Epidermal melanocyte (primary cell): Measurements from ENCODE around the gene TRDMT1.

ENCODE experiments used
- DNase-seq: peaks from one replicate; pipeline ENCODE4 v3.0.0; 2011; ENCODE audit warnings: low spot score; ENCODE audit not compliant: insufficient read length

TRDMT1 gene

GRCh38 chr10:17232276-17232960, 30.9 kb upstream of the TRDMT1 start:
- DNase-seq = no peak

GRCh38 chr10:17231788-17232187, 30.3 kb upstream of the TRDMT1 start:
- no peak for DNase-seq

- no peak for DNase-seq
Observed at GRCh38 chr10:17229967-17230682, 28.7 kb upstream of the TRDMT1 start.

- DNase-seq = no peak
Observed at GRCh38 chr10:17229717-17229966, 28.2 kb upstream of the TRDMT1 start.

- DNase-seq = peak; percentile 68
Observed at GRCh38 chr10:17229016-17229716, 27.7 kb upstream of the TRDMT1 start.

- peak; percentile 52 for DNase-seq
Observed at GRCh38 chr10:17228091-17229015, 26.9 kb upstream of the TRDMT1 start, which contains the start of gene VIM. VIM (plus strand) TSS chr10:17228241; CDS start chr10:17229423, 1,182 bp downstream.

- DNase-seq = peak; percentile 19
Observed at GRCh38 chr10:17227367-17228090, 26.1 kb upstream of the TRDMT1 start.

- DNase-seq = no peak
Observed at GRCh38 chr10:17226891-17227303, 25.4 kb upstream of the TRDMT1 start.

GRCh38 chr10:17225808-17226207, 24.3 kb upstream of the TRDMT1 start:
- DNase-seq = no peak

GRCh38 chr10:17222329-17222728, 20.9 kb upstream of the TRDMT1 start:
- no peak for DNase-seq

GRCh38 chr10:17220652-17221100, 19.2 kb upstream of the TRDMT1 start:
- no peak for DNase-seq

- DNase-seq = no peak
Observed at GRCh38 chr10:17219024-17219423, 17.6 kb upstream of the TRDMT1 start.

GRCh38 chr10:17217631-17218232, 16.3 kb upstream of the TRDMT1 start:
- DNase-seq = no peak

- no peak for DNase-seq
Observed at GRCh38 chr10:17216901-17217395, 15.5 kb upstream of the TRDMT1 start.

- DNase-seq = no peak
Observed at GRCh38 chr10:17216217-17216900, 14.9 kb upstream of the TRDMT1 start.

GRCh38 chr10:17215782-17216122, 14.3 kb upstream of the TRDMT1 start:
- DNase-seq = no peak

- no peak for DNase-seq
Observed at GRCh38 chr10:17214971-17215781, 13.7 kb upstream of the TRDMT1 start.

- no peak for DNase-seq
Observed at GRCh38 chr10:17214526-17214925, 13.1 kb upstream of the TRDMT1 start.
